LNCaP clone FGC (cell line): ENCODE measurements around the gene TKT.

Experiments used
- DNase-seq: peaks from one replicate; pipeline ENCODE4 v3.0.0-alpha.2; 2011; ENCODE audit warnings: low read depth
- H3K4me3 ChIP-seq: 2 replicates; pipeline ENCODE4 v1.5.1; 2011; ENCODE audit warnings: mild to moderate bottlenecking, low read depth, low read length, control low read depth
- CTCF ChIP-seq: IDR thresholded peaks from 2 replicates; pipeline ENCODE4 v1.5.1; 2012; ENCODE audit warnings: mild to moderate bottlenecking; ENCODE audit not compliant: control insufficient read depth, insufficient read depth; ENCODE audit errors: extremely low read depth

Gene TKT

GRCh38 chr3:53229606-53230005 is 26.2 kb downstream of the TKT start:
- H3K4me3 ChIP-seq = no peak overlapping the region
- TF ChIP-seq CTCF = no peak
- no peak for DNase-seq

GRCh38 chr3:53229171-53229570 is 26.7 kb downstream of the TKT start:
- TF ChIP-seq CTCF = no peak
- H3K4me3 ChIP-seq = no peak overlapping the region
- no peak for DNase-seq

- DNase-seq = no peak
- TF ChIP-seq CTCF = no peak
These were observed 27.6 kb downstream of the TKT start for GRCh38 chr3:53227993-53228885.

GRCh38 chr3:53226841-53227407 is 28.9 kb downstream of the TKT start:
- no peak for TF ChIP-seq CTCF
- no peak overlapping the region for H3K4me3 ChIP-seq
- DNase-seq = no peak

More at GRCh38 chr3:53227993-53228885, 27.6 kb downstream of the TKT start:
- no peak overlapping the region for H3K4me3 ChIP-seq

- no peak overlapping the region for H3K4me3 ChIP-seq
- no peak for TF ChIP-seq CTCF
- no peak for DNase-seq
These were observed 29.5 kb downstream of the TKT start for GRCh38 chr3:53226142-53226840.

GRCh38 chr3:53225651-53226050 is 30.2 kb downstream of the TKT start:
- no peak for DNase-seq
- TF ChIP-seq CTCF = no peak
- H3K4me3 ChIP-seq = no peak overlapping the region
